Lower leg skin (tissue), 3 donors: ENCODE data around the gene FBXW2.

Experiments
- POLR2A ChIP-seq, 2 donors: fragments of 450-650 bp; IDR thresholded peaks; one replicate each; pipeline ENCODE4 v1.6.1; 2016 to 2017; ENCODE audit warnings: antibody characterized with exemption in 2 of 2, mild to moderate bottlenecking in 1 of 2, moderate library complexity in 1 of 2
- TF ChIP-seq, protein P1 (sequence below), 3 donors: fragments of 450-650 bp; IDR thresholded peaks; one replicate each; pipeline ENCODE4 v1.5.1; 2016; ENCODE audit warnings: antibody characterized with exemption in 3 of 3, mild to moderate bottlenecking in 3 of 3, moderate library complexity in 2 of 3

- TF ChIP-seq, protein P1, sequence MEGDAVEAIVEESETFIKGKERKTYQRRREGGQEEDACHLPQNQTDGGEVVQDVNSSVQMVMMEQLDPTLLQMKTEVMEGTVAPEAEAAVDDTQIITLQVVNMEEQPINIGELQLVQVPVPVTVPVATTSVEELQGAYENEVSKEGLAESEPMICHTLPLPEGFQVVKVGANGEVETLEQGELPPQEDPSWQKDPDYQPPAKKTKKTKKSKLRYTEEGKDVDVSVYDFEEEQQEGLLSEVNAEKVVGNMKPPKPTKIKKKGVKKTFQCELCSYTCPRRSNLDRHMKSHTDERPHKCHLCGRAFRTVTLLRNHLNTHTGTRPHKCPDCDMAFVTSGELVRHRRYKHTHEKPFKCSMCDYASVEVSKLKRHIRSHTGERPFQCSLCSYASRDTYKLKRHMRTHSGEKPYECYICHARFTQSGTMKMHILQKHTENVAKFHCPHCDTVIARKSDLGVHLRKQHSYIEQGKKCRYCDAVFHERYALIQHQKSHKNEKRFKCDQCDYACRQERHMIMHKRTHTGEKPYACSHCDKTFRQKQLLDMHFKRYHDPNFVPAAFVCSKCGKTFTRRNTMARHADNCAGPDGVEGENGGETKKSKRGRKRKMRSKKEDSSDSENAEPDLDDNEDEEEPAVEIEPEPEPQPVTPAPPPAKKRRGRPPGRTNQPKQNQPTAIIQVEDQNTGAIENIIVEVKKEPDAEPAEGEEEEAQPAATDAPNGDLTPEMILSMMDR (IDR thresholded peaks at IDR 0.05), result no peak
- TF ChIP-seq POLR2A (IDR thresholded peaks at IDR 0.05), result no peak
Observed at GRCh38 chr9:120716483-120716882, 76.7 kb downstream of the FBXW2 start.
